GM18858 (cell line): ENCODE results near the gene MFSD8.
A peak's percentile ranks its signal among the peaks of the same experiment; 100 is the strongest.
"Not testable (repeated sequence)": the region's sequence is repeated elsewhere in the genome, so short reads cannot be mapped to it uniquely, and the experiment has no call there.

Experiments
- ATAC-seq: cut with Tn5 transposase; IDR thresholded peaks from one replicate; pipeline ENCODE4 v1.9.1; 2021; ENCODE audit not compliant: unreplicated experiment

Gene MFSD8

GRCh38 chr4:127936974-127937373 lies 28.0 kb downstream of the MFSD8 start:
- no peak for ATAC-seq

GRCh38 chr4:127931836-127932235 lies 33.1 kb downstream of the MFSD8 start:
- ATAC-seq = not testable (repeated sequence)

DNA sequence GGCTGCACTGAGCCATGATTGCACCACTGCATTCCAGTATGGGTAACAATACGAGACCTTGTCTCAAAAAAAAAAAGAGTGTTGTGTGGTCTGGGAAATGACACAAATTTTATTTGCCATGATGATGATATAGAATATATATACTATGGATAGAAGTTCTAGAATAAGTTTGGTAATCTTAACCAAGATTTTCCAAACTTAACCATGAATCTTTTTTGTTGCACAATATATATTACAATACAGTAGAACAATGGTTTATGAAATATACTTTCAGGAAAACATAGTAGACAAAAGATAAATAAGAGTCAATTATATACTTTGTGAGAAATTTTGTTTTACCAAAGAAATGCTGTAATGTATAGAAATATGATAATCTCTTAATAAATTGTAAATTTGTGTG lies 34.8 kb downstream of the MFSD8 start:
- no peak for ATAC-seq

GRCh38 chr4:127925720-127926119 lies 39.3 kb downstream of the MFSD8 start:
- ATAC-seq = not testable (repeated sequence)

- no peak for ATAC-seq
Measured at GRCh38 chr4:127922226-127922625, 42.7 kb downstream of the MFSD8 start.

DNA sequence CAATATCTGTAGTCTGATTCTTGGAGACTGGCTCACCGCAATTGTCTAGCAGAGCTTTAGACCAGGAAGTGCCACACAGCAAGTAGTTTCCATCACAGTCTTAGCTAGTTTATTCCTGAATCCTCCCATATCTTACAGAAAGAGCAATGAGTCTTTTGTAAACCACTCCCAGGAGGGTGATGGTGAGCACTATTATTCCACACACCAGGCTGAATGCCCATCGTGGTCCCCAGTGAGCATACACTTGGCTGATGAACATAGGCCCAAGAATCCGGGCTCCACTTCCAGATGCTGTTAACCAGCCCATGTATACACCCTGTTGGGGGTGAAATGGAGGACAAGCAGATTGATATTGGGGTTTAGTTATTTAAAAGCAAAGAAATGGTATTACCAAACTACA lies 44.5 kb downstream of the MFSD8 start:
- no peak for ATAC-seq

GRCh38 chr4:127917151-127917550 lies 47.8 kb downstream of the MFSD8 start:
- no peak for ATAC-seq

DNA sequence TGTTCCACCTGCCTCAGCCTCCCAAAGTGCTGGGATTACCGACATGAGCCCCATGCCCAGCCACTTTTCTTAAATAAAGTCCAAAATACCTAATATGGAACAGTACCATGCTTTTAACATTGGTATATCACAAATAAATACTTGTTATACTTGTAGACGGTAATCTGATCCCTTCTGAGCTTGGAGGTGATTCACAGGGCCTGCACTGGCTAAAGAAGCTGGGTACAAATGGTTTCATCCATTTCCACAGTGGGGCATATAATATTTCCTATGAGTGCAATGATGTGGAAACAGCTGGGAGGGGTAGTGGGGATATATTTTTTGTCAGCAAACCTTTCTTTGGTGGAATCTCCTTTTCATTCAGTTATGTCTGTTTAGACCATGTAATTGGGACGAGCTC lies 48.5 kb downstream of the MFSD8 start:
- no peak for ATAC-seq

DNA sequence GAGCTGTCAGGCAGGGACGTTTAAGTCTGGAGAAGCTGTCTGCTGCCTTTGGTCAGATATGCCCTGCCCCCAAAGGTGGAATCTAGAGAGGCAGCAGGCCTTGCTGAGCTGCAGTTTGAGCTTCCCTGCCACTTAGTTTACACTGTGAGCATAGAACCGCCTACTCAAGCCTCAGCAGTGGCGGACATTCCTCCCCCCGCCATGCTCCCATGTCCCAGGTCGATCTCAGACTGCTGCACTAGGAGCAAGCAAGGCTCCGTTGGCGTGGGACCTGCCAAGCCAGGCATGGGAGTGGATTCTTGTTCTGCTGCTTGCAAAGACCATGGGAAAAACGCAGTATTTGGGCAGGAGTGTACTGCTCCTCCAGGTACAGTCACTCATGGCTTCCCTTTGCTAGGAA lies 59.9 kb downstream of the MFSD8 start:
- no peak for ATAC-seq

- ATAC-seq = not testable (repeated sequence)
Measured at GRCh38 chr4:127899682-127900081, 65.3 kb downstream of the MFSD8 start.

DNA sequence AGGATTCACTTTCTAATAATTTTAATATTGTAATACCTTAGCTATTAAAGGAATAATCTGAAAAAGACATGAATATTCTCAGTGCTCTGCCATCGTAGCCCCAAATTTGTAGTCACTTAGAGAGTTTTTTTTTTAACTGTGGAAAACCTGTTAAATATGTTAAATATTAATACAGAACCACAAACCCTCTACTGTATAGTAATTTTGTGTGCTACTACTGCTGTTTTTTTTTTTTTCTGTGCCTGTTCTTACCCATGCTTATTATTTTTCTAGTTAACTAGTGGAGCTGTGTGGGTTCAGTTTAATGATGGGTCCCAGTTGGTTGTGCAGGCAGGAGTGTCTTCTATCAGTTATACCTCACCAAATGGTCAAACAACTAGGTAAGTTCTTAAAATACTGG lies 68.4 kb downstream of the MFSD8 start:
- ATAC-seq = no peak

GRCh38 chr4:127896069-127896468 lies 68.9 kb downstream of the MFSD8 start:
- no peak for ATAC-seq

GRCh38 chr4:127889903-127890302 lies 75.1 kb downstream of the MFSD8 start:
- no peak for ATAC-seq

DNA sequence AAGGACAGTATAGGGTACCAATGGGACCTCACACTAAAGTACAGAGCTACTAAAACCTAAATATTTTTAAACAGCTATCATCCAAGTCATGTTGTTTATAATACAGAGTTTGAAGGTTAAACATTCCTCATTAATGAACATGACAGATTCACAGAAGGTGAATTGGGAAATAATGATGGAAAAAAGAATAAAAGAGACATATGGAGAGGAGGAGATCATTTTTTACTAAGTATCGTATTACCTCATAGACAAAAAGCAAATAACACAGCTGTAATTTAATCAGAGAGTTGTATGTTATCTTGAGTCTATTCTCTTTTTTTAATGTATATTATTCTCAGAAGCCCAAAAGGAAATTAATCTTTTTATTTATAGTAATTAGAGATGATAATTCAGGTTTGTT lies 76.4 kb downstream of the MFSD8 start:
- no peak for ATAC-seq

GRCh38 chr4:127881563-127881864 lies 83.5 kb downstream of the MFSD8 start:
- ATAC-seq = peak; percentile 31

DNA sequence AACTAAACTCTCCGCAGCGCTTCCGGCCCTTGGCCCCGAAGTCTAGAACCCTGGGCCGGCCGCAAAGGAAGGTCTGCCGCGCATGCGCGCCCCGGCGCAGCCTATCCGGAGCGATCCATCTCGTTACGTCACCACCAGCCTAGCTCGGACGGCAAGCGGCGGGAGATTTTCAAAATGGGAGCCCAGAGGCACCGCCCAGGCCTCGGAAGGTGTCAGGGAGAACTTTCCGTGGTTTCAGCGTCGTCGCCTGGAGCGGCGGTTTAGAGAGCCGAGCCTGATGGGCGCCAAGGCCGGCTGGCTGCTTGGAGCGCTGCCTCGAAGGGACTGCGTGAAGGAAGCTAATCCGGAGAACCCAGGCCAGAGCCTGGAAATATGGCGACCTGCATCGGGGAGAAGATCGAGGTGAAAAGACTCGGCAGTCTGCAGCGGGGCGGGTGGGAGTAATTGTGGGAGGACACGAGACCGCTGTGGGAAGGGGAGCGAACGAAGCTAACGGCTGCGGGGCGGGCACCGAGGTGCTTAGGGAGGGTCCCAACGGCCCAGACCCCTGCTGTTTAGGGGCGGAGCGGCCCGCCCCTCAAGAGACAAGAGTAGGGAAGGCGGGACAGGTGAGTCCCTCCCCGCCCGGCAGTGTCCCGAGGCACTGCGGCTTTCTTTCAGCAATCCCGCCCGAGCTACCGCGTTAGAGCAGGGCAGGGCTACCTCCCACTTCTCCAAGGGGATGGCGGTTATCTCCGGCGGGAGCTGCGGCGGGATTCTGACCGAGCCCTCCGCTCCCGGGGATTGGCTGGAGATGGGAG lies 84.0 kb downstream of the MFSD8 start, which contains the start of gene PLK4:
Gene PLK4 (plus strand): TSS at position 131 of the 800 bp plus-strand sequence. CDS start 242 bp downstream, at position 373.
- ATAC-seq = peak; percentile 92

GRCh38 chr4:127875791-127876190 lies 89.2 kb downstream of the MFSD8 start:
- ATAC-seq = no peak

DNA sequence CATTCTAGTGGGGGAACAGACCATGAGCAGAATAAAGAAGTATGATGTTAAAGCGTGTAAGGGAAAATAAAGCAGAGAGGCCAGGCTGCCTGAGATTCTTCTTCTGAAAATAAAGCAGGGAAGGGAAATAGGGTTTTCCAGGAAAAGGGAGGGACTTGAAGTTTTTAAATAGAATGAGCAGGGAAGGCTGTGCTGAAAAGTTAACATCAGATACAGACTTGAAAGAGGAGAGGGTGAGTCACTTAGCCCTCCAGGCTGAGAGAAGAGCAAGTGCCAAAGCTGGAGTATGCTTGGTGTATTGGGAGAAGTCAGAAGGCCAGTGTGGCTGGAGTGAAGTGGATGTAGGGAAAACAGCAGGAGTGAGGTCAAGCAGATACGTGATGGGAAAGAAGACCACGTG lies 94.3 kb downstream of the MFSD8 start:
- ATAC-seq = no peak

GRCh38 chr4:127870281-127870680 lies 94.7 kb downstream of the MFSD8 start:
- no peak for ATAC-seq

- no peak for ATAC-seq
Measured at GRCh38 chr4:127868196-127868595, 96.8 kb downstream of the MFSD8 start.
